GM12878 (cell line): ENCODE data around the gene P2RX6. TPM values are rescaled to one million over a fixed set of nuclear protein-coding genes. Genes with fewer than 3 reads are reported as not detected.
A peak's percentile ranks its signal among the peaks of the same experiment; 100 is the strongest.

ENCODE experiments used
- ATF3 ChIP-seq: IDR thresholded peaks from 2 replicates; pipeline ENCODE4 v1.6.1; 2011; ENCODE audit warnings: low read depth, mild to moderate bottlenecking, low read length, moderate library complexity, borderline replicate concordance; ENCODE audit errors: extremely low read depth
- ATF7 ChIP-seq: fragments of 450-650 bp; IDR thresholded peaks from 2 replicates; pipeline ENCODE4 v1.6.1; 2016; ENCODE audit warnings: low read depth, mild to moderate bottlenecking
- BACH1 ChIP-seq: fragments of 450-650 bp; IDR thresholded peaks from 2 replicates; pipeline ENCODE4 v1.6.1; 2017; ENCODE audit warnings: mild to moderate bottlenecking, borderline replicate concordance
- BCL11A ChIP-seq: IDR thresholded peaks from 2 replicates; pipeline ENCODE4 v1.6.1; 2011; ENCODE audit warnings: low read depth, low read length
- CEBPB ChIP-seq, 2 experiments: fragments of 150-350 bp in 1 of 2; IDR thresholded peaks; 2 replicates each; pipeline ENCODE4 v1.6.1; 2012 to 2014; ENCODE audit warnings: low read depth in 2 of 2, low read length in 2 of 2, borderline replicate concordance in 1 of 2, inconsistent platforms in 1 of 2
- EED ChIP-seq: sonication (generic); IDR thresholded peaks from 2 replicates; pipeline ENCODE4 v1.6.1; 2016; ENCODE audit warnings: antibody characterized with exemption, low read depth
- FOXM1 ChIP-seq: IDR thresholded peaks from 2 replicates; pipeline ENCODE4 v1.6.1; 2012; ENCODE audit warnings: low read depth, mild to moderate bottlenecking, inconsistent platforms, low read length, moderate library complexity
- IRF4 ChIP-seq: IDR thresholded peaks from 2 replicates; pipeline ENCODE4 v1.6.1; 2011; ENCODE audit warnings: low read depth, low read length
- MAX ChIP-seq: IDR thresholded peaks from 2 replicates; pipeline ENCODE4 v1.6.1; 2012; ENCODE audit warnings: low read depth, low read length, improper control_type of control experiment
- MTA3 ChIP-seq: IDR thresholded peaks from 2 replicates; pipeline ENCODE4 v1.6.1; 2012; ENCODE audit warnings: low read length, inconsistent platforms, borderline replicate concordance
- MYC ChIP-seq: IDR thresholded peaks from 2 replicates; pipeline ENCODE4 v1.6.1; 2011; ENCODE audit warnings: mild to moderate bottlenecking, low read length, moderate library complexity, inconsistent platforms; ENCODE audit not compliant: insufficient read depth, insufficient replicate concordance, insufficient read length, severe bottlenecking
- NBN ChIP-seq: fragments of 450-650 bp; IDR thresholded peaks from 2 replicates; pipeline ENCODE4 v1.6.1; 2016
- NFYA ChIP-seq: IDR thresholded peaks from 2 replicates; pipeline ENCODE4 v1.6.1; 2011; ENCODE audit warnings: low read depth, mild to moderate bottlenecking, low read length, improper control_type of control experiment, borderline replicate concordance
- PAX5 ChIP-seq: IDR thresholded peaks from 2 replicates; pipeline ENCODE4 v1.6.1; 2011; ENCODE audit warnings: low read depth, low read length, borderline replicate concordance
- RAD51 ChIP-seq: fragments of 450-650 bp; IDR thresholded peaks from 2 replicates; pipeline ENCODE4 v1.6.1; 2016; ENCODE audit warnings: moderate library complexity, mild to moderate bottlenecking, inconsistent platforms
- REST ChIP-seq: IDR thresholded peaks from 2 replicates; pipeline ENCODE4 v1.6.1; 2012; ENCODE audit warnings: mild to moderate bottlenecking, low read depth, low read length
- SMC3 ChIP-seq: IDR thresholded peaks from 2 replicates; pipeline ENCODE4 v1.6.1; 2011; ENCODE audit warnings: low read length, improper control_type of control experiment, borderline replicate concordance
- STAT1 ChIP-seq: fragments of 450-650 bp; conservative IDR thresholded peaks from 2 replicates; pipeline ENCODE4 v1.6.1; 2014; ENCODE audit warnings: antibody characterized with exemption, mild to moderate bottlenecking
- ZBED1 ChIP-seq: IDR thresholded peaks from 2 replicates; pipeline ENCODE4 v1.6.1; 2016; ENCODE audit warnings: borderline replicate concordance
- ZBTB40 ChIP-seq: fragments of 450-650 bp; IDR thresholded peaks from 2 replicates; pipeline ENCODE4 v1.6.1; 2016; ENCODE audit warnings: mild to moderate bottlenecking, moderate library complexity, borderline replicate concordance
- ZNF207 ChIP-seq: fragments of 450-650 bp; IDR thresholded peaks from 2 replicates; pipeline ENCODE4 v1.6.1; 2014; ENCODE audit warnings: antibody characterized with exemption, mild to moderate bottlenecking, borderline replicate concordance
- ZNF217 ChIP-seq: fragments of 450-650 bp; IDR thresholded peaks from 2 replicates; pipeline ENCODE4 v1.6.1; 2017; ENCODE audit warnings: antibody characterized with exemption, mild to moderate bottlenecking
- ZNF24 ChIP-seq: fragments of 450-650 bp; IDR thresholded peaks from 2 replicates; pipeline ENCODE4 v1.6.1; 2017; ENCODE audit warnings: antibody characterized with exemption, mild to moderate bottlenecking
- ZNF384 ChIP-seq: IDR thresholded peaks from 2 replicates; pipeline ENCODE4 v1.6.1; 2012; ENCODE audit warnings: low read depth, mild to moderate bottlenecking, low read length, improper control_type of control experiment, borderline replicate concordance
- polyA plus RNA-seq, 11 experiments: library from polyadenylated mRNA; depleted of rRNA in 4 of 11; unstranded in 6 of 11; stranded (reverse) in 5 of 11; fragments of >200 nt; fragmentation: Nextera tagmentation in 4 of 11; fragmentation: Illumina TruSeq in 1 of 11; extraction: Ambion mirVana in 4 of 11; extraction: Trizol in 1 of 11; gene quantifications; 1 replicate in 1 of 11; 2 replicates in 10 of 11; pipeline versions ENCODE4 v1.2.1 to v1.2.3, GENCODE V29; 2011 to 2016; ENCODE audit warnings: inconsistent platforms in 2 of 11, missing spikeins in 2 of 11, low read depth in 1 of 11
- total RNA-seq, 4 experiments: library from RNA; depleted of rRNA in 3 of 4; stranded (reverse); fragments of >200 nt in 3 of 4; fragmentation: Illumina TruSeq in 1 of 4; extraction: Trizol in 1 of 4; gene quantifications; 2 replicates each; pipeline versions ENCODE4 v1.2.1 to v1.2.3, GENCODE V29; 2013 to 2021

P2RX6 gene
- total and polyA plus RNA-seq, 10 of the 15 experiments (the other 5 are each of a cell fraction or from before 2014, with no cell fraction given): 0.03 to 0.21 (median 0.07) TPM; not detected in 5

- TF ChIP-seq ZBTB40 (peak; percentile 86), BACH1 (peak; percentile 93), EED (peak; percentile 70; the same call in 1 of the 2 replicates), FOXM1 (no peak), ZNF24 (no peak), BCL11A (no peak), MYC (peak; percentile 90), PAX5 (peak; percentile 96), STAT1 (no peak), ATF3 (no peak), MTA3 (no peak), MAX (peak; percentile 89), ZNF207 (0 out of 2 replicates have a peak, but pooled peaks have one; percentile 24), RAD51 (no peak), ZBED1 (no peak), SMC3 (no peak), CEBPB (IDR thresholded peaks at IDR 0.05; ENCODE audit: borderline replicate concordance in 1 of 2, low read depth in 2 of 2, low read length in 2 of 2) (no peak), REST (no peak), IRF4 (no peak), NBN (peak; percentile 47), NFYA (no peak), ZNF384 (no peak), ZNF217 (no peak), ATF7 (no peak)
Measured at GRCh38 chr22:21001601-21002325, 13.2 kb upstream of the P2RX6 start, which contains the start of gene THAP7 (continued).
